ENCODE measurements around the gene PKN1.

Gene PKN1

DNA sequence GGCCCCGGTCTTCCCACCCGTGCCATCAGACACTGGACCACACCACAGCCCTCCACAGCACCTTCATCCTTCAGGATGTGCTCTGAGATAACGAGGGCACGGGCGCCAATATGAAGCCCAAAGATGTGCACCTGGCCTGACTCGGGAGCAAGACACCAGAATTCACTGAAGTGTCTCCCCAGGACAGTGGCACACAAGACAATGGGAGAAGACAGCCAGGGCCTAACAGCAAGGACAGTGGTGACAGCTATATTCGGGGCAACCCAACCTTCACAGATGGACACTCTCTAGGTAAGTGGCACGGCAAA lies 21.2 kb upstream of the PKN1 start:
- no peak for DNase-seq (ENCODE audit: low read depth)
- no peak overlapping the region for H3K4me3 ChIP-seq (replicated peaks; ENCODE audit: low read depth, low read length)
- TF ChIP-seq, protein P1, sequence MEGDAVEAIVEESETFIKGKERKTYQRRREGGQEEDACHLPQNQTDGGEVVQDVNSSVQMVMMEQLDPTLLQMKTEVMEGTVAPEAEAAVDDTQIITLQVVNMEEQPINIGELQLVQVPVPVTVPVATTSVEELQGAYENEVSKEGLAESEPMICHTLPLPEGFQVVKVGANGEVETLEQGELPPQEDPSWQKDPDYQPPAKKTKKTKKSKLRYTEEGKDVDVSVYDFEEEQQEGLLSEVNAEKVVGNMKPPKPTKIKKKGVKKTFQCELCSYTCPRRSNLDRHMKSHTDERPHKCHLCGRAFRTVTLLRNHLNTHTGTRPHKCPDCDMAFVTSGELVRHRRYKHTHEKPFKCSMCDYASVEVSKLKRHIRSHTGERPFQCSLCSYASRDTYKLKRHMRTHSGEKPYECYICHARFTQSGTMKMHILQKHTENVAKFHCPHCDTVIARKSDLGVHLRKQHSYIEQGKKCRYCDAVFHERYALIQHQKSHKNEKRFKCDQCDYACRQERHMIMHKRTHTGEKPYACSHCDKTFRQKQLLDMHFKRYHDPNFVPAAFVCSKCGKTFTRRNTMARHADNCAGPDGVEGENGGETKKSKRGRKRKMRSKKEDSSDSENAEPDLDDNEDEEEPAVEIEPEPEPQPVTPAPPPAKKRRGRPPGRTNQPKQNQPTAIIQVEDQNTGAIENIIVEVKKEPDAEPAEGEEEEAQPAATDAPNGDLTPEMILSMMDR (IDR thresholded peaks at IDR 0.05; ENCODE audit: low read length, missing control alignments), result no peak

DNA sequence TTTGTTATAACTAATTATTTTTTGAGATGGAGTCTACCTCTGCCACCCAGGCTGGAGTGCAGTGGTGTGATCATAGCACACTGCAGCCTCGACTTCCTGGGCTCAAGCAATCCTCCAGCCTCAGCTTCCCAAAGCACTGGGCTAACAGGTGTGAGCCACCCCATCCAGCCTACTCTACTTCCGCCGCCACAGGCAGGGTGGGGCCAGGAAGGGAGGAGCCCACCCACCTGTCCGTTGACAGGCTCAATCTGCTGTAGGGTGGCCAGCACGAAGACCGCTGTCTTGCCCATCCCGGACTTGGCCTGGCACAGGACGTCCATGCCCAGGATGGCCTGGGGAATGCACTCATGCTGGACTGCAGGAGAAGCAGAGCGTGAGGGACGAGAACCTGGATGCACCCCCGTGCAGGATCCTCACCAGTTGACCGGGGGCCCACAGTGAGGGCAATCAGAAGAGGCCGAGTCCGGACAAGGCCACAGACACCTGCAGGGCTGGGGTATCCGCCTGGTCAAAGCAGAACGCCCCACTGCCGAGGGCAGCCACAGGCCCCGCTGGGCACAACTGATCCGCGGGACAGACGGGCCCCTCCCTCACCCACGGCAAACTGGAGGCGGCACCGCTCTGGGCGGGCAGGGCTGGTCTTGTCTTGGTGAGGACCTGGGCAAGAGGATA lies 20.6 kb upstream of the PKN1 start:
- DNase-seq (ENCODE audit: low read depth), result no peak
- no peak overlapping the region for H3K4me3 ChIP-seq (replicated peaks; ENCODE audit: low read depth, low read length)
- TF ChIP-seq, protein P1 (IDR thresholded peaks at IDR 0.05; ENCODE audit: low read length, missing control alignments), result no peak

DNA sequence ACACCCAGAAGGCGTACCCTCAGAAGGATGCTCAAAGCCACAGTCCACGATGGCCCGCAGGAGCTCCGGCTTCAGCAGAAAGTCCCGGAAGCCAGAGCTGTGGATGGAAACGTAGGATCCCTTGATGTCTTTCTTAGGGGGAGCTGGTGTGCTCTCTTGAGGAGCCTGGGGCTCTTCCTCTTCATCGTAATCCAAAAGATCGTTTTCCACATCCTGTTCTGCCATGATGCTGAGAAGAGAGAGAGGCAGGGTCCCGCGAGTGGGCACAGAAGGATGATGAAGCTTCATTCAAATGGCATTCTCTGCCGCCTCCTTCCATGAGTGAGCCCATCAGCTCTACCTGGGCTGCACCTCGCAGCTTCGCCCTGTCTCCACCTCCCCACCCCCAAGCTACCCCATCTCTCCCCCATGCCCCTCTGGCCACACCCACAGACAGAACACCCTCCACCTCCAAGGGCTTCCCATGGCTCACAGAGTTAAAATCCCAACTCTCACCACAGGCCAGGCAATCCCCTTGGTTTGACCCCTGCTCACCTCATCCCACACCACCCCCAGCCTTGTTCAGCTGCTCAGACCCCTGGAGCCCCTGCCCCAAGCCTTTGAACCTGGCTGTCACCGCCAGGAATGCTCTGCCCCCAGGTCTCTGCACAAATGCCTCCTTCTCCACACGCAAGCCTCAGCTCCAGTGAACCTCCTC lies 20.0 kb upstream of the PKN1 start:
- no peak for DNase-seq (ENCODE audit: low read depth)
- no peak overlapping the region for H3K4me3 ChIP-seq (replicated peaks; ENCODE audit: low read depth, low read length)
- TF ChIP-seq, protein P1 (IDR thresholded peaks at IDR 0.05; ENCODE audit: low read length, missing control alignments), result no peak

DNA sequence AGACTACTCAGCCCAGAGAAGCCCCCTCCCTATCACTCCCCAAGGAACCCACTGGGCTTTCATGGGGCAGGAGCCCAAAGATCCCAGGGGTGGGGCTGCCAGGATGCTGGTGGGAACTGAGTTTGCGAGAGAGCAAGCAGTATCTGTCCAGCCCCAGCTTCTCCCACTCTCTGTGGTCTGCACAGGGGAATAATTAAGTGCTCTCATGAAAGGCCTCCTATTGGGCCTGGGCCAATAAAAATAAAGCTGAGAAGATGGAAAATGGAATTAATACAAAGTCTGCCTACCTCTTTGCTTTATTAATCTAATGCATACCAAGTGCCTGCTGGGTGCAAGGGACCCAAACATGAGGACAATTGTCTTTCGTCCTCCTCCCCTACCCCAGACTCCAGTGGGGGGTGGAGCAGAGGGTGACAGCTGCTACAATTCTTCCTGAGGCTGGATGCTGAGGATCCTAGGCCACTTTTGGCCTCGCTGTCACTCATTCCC lies 19.4 kb upstream of the PKN1 start:
- TF ChIP-seq, protein P1 (IDR thresholded peaks at IDR 0.05; ENCODE audit: low read length, missing control alignments), result no peak
- H3K4me3 ChIP-seq (replicated peaks; ENCODE audit: low read depth, low read length), result no peak overlapping the region
- peak; percentile 47 for DNase-seq (ENCODE audit: low read depth)

DNA sequence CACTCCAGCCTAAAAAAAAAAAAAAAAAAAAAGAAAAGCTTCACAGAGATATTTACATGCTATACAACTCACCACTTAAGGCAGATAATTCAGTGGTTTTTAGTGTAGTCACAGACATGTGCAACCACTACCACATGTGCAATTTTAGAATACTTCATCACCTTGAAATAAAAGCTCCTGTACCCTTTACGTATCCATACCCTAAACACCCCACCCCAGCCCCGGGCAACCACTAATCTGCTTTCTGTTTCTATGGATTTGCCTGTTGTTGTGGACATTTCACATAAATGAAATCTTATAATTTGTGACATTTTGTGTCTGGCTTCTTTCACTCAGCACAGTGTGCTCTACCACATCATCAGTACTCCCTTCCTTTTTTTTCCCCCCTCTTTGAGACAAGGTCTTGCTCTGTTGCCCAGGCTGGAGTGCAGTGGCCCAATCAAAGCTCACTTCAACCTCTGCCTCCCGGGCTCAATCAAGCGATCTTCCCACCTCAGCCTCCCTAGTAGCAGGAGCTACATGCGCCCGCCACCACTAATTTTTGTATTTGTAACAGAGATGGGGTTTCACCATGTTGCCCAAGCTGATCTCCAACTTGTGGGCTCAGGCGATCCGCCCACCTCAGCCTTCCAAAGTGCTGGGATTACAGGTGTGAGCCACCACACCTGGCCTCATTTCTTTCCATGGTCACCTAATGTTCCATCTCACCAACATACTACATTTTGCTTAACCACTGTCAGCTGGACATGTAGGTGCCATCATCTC lies 18.0 kb upstream of the PKN1 start:
- no peak overlapping the region for H3K4me3 ChIP-seq (replicated peaks; ENCODE audit: low read depth, low read length)
- TF ChIP-seq, protein P1 (IDR thresholded peaks at IDR 0.05; ENCODE audit: low read length, missing control alignments), result no peak
- DNase-seq (ENCODE audit: low read depth), result no peak

DNA sequence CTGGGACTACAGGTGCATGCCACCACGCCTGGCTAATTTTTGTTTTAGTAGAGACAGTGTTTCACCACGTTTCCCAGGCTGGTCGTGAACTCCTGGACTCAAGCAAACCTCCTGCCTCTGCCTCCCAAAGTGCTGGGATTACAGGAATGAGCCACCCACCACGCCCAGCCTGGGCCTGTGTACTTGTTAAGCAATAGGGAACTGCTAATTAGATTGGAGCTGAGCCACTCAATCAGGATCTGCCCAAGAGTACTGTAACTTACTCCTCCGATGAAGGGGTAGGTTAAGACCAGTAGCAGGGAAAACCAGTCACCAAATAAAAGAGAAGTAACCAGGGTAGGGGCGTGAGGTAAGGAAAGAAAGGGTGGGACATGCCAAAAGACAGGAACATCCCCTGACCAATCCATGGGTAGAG lies 16.3 kb upstream of the PKN1 start:
- DNase-seq (ENCODE audit: low read depth), result no peak
- peak overlapping the region; percentile 10 for H3K4me3 ChIP-seq (replicated peaks; ENCODE audit: low read depth, low read length)
- TF ChIP-seq, protein P1 (IDR thresholded peaks at IDR 0.05; ENCODE audit: low read length, missing control alignments), result no peak
